HL-60 (cell line): ENCODE measurements around the gene ALOX12B.

ENCODE experiments used
- CTCF ChIP-seq: IDR thresholded peaks from one replicate; pipeline ENCODE4 v1.5.1; 2011; ENCODE audit warnings: low read length, control low read depth, inconsistent platforms; ENCODE audit not compliant: insufficient read depth
- GABPA ChIP-seq: IDR thresholded peaks from 2 replicates; pipeline ENCODE4 v1.6.1; 2012; ENCODE audit warnings: low read depth
- POLR2AphosphoS5 ChIP-seq: IDR thresholded peaks from 2 replicates; pipeline ENCODE4 v1.6.1; 2012; ENCODE audit warnings: low read depth
- REST ChIP-seq: IDR thresholded peaks from 2 replicates; pipeline ENCODE4 v1.6.1; 2012; ENCODE audit warnings: low read depth; ENCODE audit not compliant: insufficient replicate concordance
- SPI1 ChIP-seq: IDR thresholded peaks from 2 replicates; pipeline ENCODE4 v1.6.1; 2012; ENCODE audit warnings: low read depth, mild to moderate bottlenecking, borderline replicate concordance

GRCh38 chr17:8096541-8096940 is 9.0 kb upstream of the ALOX12B start:
- TF ChIP-seq CTCF (no peak), REST (no peak), SPI1 (no peak), POLR2AphosphoS5 (no peak), GABPA (no peak)
